VCaP (cell line): Measurements from ENCODE around the gene EPHA10.

Experiments
- H3K27ac ChIP-seq: fragments of 450-650 bp; 2 replicates; pipeline ENCODE4 v1.5.1; 2017
- TF ChIP-seq, protein P1 (sequence below): fragments of 450-650 bp; conservative IDR thresholded peaks from 2 replicates; pipeline ENCODE4 v1.5.1; 2017; ENCODE audit warnings: mild to moderate bottlenecking, moderate library complexity

EPHA10 gene

DNA sequence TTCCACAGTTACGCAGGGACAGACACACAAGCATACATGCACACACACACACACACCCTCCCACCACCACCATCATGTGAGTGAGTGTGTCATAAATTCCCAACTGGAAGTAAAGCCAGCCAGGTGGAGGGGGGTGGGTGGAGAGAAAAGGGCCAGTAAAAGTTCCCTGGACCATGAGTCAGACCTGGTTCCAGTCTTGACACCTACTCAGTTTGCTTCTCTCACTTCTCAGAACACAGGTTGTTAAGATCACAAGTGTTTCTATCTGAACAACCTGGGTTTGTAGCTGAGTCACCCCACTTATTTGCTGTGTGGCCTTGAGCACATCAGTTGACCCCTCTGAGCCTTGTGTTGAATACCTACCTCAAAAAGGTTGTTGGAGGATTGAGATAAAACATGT, 9.6 kb downstream of the EPHA10 start:
- TF ChIP-seq, protein P1, sequence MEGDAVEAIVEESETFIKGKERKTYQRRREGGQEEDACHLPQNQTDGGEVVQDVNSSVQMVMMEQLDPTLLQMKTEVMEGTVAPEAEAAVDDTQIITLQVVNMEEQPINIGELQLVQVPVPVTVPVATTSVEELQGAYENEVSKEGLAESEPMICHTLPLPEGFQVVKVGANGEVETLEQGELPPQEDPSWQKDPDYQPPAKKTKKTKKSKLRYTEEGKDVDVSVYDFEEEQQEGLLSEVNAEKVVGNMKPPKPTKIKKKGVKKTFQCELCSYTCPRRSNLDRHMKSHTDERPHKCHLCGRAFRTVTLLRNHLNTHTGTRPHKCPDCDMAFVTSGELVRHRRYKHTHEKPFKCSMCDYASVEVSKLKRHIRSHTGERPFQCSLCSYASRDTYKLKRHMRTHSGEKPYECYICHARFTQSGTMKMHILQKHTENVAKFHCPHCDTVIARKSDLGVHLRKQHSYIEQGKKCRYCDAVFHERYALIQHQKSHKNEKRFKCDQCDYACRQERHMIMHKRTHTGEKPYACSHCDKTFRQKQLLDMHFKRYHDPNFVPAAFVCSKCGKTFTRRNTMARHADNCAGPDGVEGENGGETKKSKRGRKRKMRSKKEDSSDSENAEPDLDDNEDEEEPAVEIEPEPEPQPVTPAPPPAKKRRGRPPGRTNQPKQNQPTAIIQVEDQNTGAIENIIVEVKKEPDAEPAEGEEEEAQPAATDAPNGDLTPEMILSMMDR: no peak
- H3K27ac ChIP-seq: no peak overlapping the region

DNA sequence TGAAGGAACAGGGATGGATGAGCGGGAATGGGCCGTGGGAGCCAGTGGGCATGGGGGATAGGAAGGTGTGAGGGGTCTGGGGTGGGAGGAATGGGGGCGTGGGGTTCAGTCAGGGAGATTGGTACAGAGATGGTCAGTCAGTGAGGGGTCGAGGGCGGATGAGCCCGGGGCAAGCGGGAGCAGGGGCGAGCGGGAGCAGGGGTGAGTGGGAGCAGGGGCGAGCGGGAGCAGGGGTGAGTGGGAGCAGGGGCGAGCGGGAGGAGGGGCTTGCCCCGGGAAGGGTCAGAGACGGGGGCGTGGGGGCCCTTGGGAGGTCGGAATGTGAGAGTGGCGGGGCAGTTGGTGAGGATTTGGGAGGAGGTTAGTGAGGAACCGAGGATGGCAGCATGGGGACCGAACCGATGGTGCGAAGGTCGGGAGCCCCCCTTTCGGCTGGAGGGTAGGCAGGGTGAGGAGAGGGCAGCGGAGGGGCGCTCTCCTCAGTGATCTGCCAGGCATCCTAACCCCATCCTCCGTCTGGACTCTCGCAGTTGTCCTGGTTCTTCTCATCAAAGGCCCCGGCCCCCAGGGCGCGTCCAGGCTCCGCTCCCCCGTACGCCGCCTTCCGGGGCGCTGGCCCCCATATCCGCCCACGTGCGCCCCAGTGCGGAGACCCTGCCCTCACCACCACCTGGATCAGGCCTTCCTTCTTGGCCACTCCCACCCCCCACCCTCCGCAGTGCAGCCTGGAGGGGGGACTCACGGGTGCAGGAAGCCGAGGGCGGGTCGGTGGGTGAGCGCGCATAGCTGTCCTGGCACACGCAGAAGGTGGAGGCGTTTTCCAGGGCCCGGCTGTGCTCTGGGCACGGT, 11.2 kb downstream of the EPHA10 start:
- TF ChIP-seq, protein P1: no peak
- H3K27ac ChIP-seq: peak overlapping the region; percentile 81

DNA sequence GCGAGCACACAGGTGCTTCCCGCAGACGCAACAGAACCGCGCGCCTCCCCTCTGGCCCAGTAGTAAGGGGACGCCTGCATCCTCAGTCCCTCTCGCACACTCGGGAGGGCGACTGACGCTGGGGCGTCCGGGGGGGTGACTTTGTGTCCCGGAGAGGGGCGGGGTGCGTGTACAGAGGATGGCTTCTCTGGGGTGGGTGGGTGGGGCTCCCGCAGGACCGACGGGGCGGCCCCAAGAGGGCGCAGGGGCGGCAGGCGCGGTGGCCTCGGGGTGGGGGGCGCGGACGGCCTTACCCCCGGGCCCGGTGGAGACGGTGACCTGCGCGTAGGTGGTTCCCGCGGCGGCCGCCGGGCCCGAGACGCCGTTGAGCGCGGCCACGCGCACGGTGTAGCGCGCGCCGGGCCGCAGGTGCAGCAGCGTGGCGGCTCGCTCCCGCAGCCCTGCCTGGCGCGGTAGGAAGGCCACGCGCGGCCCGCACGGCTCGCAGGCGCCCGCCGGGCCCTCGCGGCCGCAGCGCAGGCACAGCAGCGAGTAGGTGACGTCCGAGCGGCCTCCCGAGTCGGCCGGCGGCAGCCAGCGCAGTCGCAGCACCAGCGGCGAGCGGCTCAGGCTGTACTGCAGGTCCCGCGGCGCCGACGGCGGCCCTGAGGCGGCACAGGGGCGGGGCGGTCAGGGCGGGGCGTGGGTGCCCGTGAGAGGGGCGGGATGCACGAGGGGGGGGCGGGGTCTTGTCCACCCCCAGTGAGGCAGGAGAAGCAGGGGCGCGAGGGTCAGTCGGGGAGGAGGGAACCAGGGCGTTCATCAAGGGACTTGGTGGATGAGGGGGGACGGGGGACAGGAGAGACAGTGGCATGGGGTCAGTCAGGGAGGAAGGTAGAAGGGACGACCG, 12.1 kb downstream of the EPHA10 start:
- H3K27ac ChIP-seq: peak overlapping the region; percentile 81
- TF ChIP-seq, protein P1: no peak

DNA sequence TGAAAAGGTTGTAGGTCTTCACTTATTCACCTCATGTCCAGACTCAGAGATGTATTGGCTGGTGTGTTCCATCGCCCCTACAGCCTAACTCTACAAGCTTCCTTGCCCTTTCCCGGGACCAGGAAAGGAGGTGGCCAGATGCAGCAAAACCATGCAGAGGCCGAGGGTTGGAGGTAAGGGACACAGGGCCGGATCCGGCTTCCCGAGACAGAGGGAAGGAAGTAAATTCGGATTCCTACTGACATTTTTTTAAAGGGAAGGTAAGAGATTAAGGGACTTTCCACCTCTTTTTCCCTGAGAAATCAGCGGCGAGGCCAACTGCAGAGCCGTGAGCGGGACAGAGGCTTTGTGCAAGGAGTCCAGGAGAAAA, 12.7 kb downstream of the EPHA10 start:
- H3K27ac ChIP-seq: peak overlapping the region; percentile 81
- TF ChIP-seq, protein P1: no peak

DNA sequence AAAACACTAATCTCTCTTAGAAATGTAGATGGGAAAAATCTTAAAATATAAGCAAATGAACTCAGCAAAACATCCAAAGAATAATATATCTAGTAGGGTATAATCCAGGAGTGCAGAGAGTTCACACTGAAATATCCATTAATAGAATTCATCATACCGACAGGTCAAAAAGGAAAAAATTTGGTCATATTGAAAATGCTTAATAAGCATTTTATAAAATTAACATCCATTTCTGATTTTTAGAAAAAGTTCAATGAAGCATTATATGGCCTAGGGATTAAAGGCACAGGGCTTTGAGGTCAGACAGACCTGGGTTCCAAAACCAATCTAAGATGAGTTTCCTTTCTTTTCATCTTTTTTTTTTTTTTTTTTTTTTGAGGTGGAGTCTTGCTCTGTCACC, 16.4 kb downstream of the EPHA10 start:
- H3K27ac ChIP-seq: no peak overlapping the region
- TF ChIP-seq, protein P1: no peak

DNA sequence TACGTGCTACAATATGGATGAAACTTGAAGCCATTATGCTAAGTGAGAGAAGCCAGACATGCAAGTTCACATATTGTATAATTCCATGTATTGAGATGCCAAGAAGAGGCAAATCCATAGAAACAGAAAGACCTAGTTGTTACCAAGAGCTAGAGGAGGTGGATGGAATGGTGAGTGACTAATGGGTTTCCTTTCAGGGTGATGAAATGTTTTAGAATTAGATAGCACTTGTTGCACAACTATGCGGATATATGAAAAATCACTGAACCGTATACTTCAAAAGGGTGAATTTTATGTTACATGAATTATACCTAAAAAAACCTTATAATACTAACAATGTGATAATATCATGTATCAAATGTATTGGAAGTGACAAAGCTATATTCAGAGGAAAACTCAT, 18.1 kb downstream of the EPHA10 start:
- H3K27ac ChIP-seq: no peak overlapping the region
- TF ChIP-seq, protein P1: no peak

DNA sequence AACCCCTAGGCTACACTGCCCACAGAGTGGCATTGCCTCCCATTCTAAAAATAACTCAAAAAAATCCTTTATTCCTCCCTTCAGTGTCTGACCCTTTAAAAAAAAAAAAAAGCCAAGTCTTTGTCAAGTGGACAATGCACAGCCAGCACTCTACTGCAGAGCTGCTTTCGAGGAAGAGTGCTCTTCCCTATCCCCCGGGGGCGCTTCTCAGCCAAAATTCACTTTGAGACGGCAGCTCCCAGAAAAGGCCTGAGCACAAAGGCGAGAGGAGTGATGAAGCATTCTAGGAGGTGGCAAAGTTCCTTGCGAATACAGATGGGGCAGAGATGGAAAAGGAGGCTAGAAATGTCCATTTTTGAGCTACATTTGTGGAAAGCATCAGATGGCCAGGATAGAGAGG, 23.3 kb downstream of the EPHA10 start:
- H3K27ac ChIP-seq: no peak overlapping the region
- TF ChIP-seq, protein P1: no peak
